Gastrocnemius medialis (tissue), 4 donors: ENCODE results near the gene ZNF480.

ENCODE experiments used
- POLR2A ChIP-seq, 2 donors: fragments of 450-650 bp; IDR thresholded peaks; one replicate each; pipeline ENCODE4 v1.6.1; 2017; ENCODE audit warnings: antibody characterized with exemption in 2 of 2, mild to moderate bottlenecking in 2 of 2, moderate library complexity in 2 of 2
- TF ChIP-seq, protein P1 (sequence below), 5 experiments: fragments of 450-650 bp in 3 of 5; fragments of 200-600 bp in 2 of 5; sonication (generic) in 2 of 5; IDR thresholded peaks in 4 of 5; conservative IDR thresholded peaks in 1 of 5; 1 replicate in 4 of 5; 2 replicates in 1 of 5; pipeline ENCODE4 v1.5.1; 2016 to 2019; ENCODE audit warnings: antibody characterized with exemption in 5 of 5, mild to moderate bottlenecking in 3 of 5, moderate library complexity in 3 of 5

DNA sequence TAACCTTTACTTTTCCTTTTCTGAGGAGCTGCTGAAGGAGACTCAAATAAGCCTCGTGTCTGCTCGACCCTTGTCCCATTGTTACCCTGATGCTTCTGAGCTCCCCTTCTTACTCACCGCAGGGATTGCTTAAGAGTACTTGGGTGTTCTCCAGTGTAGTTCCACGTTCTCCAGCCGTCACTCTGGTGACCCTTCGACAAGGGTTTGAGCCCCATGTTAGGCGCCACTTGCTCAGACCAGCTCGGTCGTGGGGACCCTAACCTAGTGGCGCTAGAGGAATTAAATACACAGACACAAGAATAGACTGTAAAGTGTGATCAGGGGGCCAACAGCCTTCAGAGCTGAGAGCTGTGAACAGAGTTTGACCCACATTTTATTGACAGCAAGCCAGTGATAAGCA, 10.3 kb downstream of the ZNF480 start:
- TF ChIP-seq, protein P1, sequence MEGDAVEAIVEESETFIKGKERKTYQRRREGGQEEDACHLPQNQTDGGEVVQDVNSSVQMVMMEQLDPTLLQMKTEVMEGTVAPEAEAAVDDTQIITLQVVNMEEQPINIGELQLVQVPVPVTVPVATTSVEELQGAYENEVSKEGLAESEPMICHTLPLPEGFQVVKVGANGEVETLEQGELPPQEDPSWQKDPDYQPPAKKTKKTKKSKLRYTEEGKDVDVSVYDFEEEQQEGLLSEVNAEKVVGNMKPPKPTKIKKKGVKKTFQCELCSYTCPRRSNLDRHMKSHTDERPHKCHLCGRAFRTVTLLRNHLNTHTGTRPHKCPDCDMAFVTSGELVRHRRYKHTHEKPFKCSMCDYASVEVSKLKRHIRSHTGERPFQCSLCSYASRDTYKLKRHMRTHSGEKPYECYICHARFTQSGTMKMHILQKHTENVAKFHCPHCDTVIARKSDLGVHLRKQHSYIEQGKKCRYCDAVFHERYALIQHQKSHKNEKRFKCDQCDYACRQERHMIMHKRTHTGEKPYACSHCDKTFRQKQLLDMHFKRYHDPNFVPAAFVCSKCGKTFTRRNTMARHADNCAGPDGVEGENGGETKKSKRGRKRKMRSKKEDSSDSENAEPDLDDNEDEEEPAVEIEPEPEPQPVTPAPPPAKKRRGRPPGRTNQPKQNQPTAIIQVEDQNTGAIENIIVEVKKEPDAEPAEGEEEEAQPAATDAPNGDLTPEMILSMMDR (IDR thresholded peaks at IDR 0.05 in 4 of 5, conservative IDR thresholded peaks at IDR 0.05 in 1 of 5), result no peak
- TF ChIP-seq POLR2A (IDR thresholded peaks at IDR 0.05), result no peak
